Lower leg skin (tissue), 3 donors: ENCODE results near the gene FILIP1.

Experiments used
- CTCF ChIP-seq, 3 donors: fragments of 450-650 bp; IDR thresholded peaks; one replicate each; pipeline ENCODE4 v1.5.1; 2016; ENCODE audit warnings: antibody characterized with exemption in 3 of 3, mild to moderate bottlenecking in 3 of 3, moderate library complexity in 2 of 3
- POLR2A ChIP-seq, 2 donors: fragments of 450-650 bp; IDR thresholded peaks; one replicate each; pipeline ENCODE4 v1.6.1; 2016 to 2017; ENCODE audit warnings: antibody characterized with exemption in 2 of 2, mild to moderate bottlenecking in 1 of 2, moderate library complexity in 1 of 2

DNA sequence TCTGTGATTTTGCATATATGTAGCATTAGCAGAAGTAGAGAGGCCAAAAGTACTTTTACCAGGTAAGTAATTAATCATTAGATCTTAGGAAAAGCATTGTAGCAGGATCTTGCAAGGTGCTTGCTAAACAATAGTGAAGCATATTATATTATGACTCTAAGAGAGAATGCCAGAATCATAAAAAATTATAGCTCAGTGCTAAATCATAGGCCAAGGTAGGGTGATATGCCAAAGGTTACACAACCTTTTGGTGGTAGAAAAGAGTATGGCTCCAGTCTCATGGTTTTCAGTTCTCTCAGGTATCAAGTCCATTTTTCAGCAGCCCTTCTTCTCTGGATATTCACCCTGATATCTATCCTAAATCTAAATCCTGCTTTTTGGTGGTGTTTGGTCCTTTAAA lies 192.1 kb downstream of the FILIP1 start:
- TF ChIP-seq POLR2A (IDR thresholded peaks at IDR 0.05): no peak
- TF ChIP-seq CTCF (IDR thresholded peaks at IDR 0.05): no peak
